HG02678 (cell line): ENCODE data around the gene ANGPTL2.
"Not testable (repeated sequence)": the region's sequence is repeated elsewhere in the genome, so short reads cannot be mapped to it uniquely, and the experiment has no call there.

ENCODE experiments used
- ATAC-seq: cut with Tn5 transposase; IDR thresholded peaks from one replicate; pipeline ENCODE4 v1.9.1; 2021; ENCODE audit warnings: mild to moderate bottlenecking, moderate library complexity; ENCODE audit not compliant: unreplicated experiment

ANGPTL2 gene

GRCh38 chr9:127155314-127155960 is 33.0 kb upstream of the ANGPTL2 start:
- ATAC-seq = no peak

GRCh38 chr9:127154390-127155191 is 32.2 kb upstream of the ANGPTL2 start:
- no peak for ATAC-seq

- no peak for ATAC-seq
These were observed 31.6 kb upstream of the ANGPTL2 start for GRCh38 chr9:127154003-127154389.

- no peak for ATAC-seq
These were observed 31.1 kb upstream of the ANGPTL2 start for GRCh38 chr9:127153501-127153900.

- no peak for ATAC-seq
These were observed 27.3 kb upstream of the ANGPTL2 start for GRCh38 chr9:127149463-127150390.

GRCh38 chr9:127149010-127149409 is 26.6 kb upstream of the ANGPTL2 start:
- no peak for ATAC-seq

GRCh38 chr9:127148014-127148413 is 25.6 kb upstream of the ANGPTL2 start:
- ATAC-seq = no peak

GRCh38 chr9:127147251-127147650 is 24.8 kb upstream of the ANGPTL2 start:
- ATAC-seq = no peak

GRCh38 chr9:127146841-127147240 is 24.4 kb upstream of the ANGPTL2 start:
- not testable (repeated sequence) for ATAC-seq

- ATAC-seq = no peak
These were observed 22.4 kb upstream of the ANGPTL2 start for GRCh38 chr9:127144670-127145445.

- ATAC-seq = no peak
These were observed 21.6 kb upstream of the ANGPTL2 start for GRCh38 chr9:127143920-127144465.

GRCh38 chr9:127142931-127143464 is 20.6 kb upstream of the ANGPTL2 start:
- no peak for ATAC-seq

GRCh38 chr9:127142291-127142690 is 19.9 kb upstream of the ANGPTL2 start:
- ATAC-seq = no peak

GRCh38 chr9:127140842-127141675 is 18.6 kb upstream of the ANGPTL2 start:
- ATAC-seq = no peak

- no peak for ATAC-seq
These were observed 17.7 kb upstream of the ANGPTL2 start for GRCh38 chr9:127140181-127140580.

- ATAC-seq = no peak
These were observed 17.3 kb upstream of the ANGPTL2 start for GRCh38 chr9:127139775-127140174.

GRCh38 chr9:127139071-127139731 is 16.8 kb upstream of the ANGPTL2 start:
- ATAC-seq = no peak

- no peak for ATAC-seq
These were observed 16.0 kb upstream of the ANGPTL2 start for GRCh38 chr9:127138444-127138843.
